Kidney capillary endothelial cell (primary cell): ENCODE results near the gene KCNJ11.

Experiments
- DNase-seq: peaks from one replicate; pipeline ENCODE4 v3.0.0-alpha.2; 2018; ENCODE audit warnings: low spot score

The KCNJ11 gene

GRCh38 chr11:17353821-17354600 is 34.4 kb downstream of the KCNJ11 start:
- peak; percentile 78 for DNase-seq

GRCh38 chr11:17352950-17353820 is 35.3 kb downstream of the KCNJ11 start:
- peak; percentile 40 for DNase-seq

DNA sequence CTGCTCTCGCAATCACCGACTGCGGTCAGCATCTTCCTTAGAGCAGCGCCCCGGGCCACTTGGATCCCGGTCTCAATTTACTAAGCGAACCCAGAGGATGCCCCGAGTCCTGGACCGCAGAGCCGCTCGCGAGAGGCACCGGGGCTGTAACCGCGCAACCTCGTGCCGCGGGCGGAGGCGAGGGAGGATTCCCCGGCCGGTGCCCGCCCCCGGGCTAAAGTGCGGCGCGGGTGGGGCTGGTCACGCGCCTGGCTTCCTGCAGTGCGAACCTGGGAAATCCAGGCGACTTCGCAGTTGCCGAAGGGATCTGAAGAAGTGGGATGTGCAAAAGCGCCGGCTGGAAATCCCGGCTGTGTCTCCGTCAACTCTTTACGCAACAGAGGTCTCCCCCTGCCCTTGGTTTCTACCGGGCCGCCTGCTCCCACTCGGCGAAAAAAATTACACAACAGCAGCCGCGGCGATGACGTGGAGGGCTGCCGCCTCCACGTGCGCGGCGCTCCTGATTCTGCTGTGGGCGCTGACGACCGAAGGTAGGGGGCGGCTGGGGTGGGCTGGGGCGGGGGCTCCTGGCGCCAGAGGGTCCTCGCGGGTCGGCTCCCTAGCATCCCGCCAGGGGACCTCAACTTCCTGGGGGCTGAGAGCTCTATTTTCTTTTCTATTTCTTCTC is 36.8 kb downstream of the KCNJ11 start, which contains the start of gene NCR3LG1:
Gene NCR3LG1, plus strand, starts transcription at position 291 of the 667 bp plus-strand sequence. Its CDS starts 170 bp downstream, at position 461.
- DNase-seq: peak; percentile 35

- DNase-seq: peak; percentile 7
Observed at GRCh38 chr11:17351172-17351509, 37.3 kb downstream of the KCNJ11 start.

GRCh38 chr11:17350455-17351171 is 37.8 kb downstream of the KCNJ11 start:
- no peak for DNase-seq

DNA sequence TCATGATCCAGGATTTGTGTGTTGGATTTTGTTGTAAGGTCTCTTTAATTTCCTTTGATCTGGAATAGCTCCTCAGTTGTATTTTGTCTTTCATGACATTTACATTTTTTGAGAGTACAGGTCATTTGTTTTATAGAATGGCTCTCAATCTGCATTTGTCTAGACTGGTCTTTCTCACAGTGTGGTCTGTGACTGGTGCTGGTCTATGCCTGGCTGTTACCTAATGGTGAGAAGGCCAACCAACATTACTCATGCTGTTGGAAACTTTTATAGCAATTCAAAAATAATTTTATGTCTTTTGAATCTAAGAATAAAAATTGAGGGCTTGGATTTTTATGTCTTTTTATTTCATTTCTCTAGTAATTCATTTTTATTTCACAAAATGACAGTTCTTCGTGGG is 40.8 kb downstream of the KCNJ11 start:
- DNase-seq: no peak

DNA sequence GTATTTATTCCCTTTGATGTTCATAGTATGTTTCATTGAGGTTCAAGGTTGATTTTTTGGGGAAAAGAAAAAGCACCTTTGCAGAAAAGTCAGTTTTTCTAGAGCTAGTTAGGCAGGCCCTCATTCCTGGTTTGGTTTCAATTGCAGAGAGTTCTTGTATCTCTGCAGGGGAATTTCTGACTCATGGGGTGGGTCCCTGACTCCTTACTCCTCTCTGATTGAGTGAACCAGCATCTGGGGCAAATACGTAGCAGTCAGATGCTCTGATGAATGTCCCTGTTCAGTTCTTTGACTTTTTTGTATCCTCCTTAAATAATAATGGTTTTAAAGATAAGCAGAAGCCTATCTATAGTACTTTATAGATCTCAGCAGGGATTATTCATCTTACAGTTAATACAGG is 44.6 kb downstream of the KCNJ11 start:
- no peak for DNase-seq

DNA sequence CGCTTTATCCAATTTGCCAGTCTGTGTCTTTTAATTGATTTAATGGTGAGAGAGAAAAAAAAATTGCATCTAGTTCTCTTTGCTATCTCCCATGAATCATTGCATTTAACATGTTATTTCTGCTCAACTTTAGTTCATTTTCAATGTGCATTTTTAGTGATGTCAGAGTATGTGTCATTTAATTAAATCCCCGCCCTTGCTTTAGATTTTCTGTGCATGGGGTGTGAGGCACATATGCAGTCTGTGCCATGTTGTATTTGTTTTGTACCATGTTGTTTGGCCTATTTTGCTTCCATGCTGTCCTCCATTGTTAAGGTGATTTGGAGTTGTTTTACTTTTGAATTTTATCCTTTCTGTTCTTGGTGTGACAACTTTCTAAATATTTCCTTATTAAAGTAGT is 45.2 kb downstream of the KCNJ11 start:
- no peak for DNase-seq
